Breast epithelium (tissue), 3 donors: ENCODE measurements around the gene SLC25A1.

Source experiments
- POLR2A ChIP-seq: fragments of 450-650 bp; IDR thresholded peaks from one replicate; pipeline ENCODE4 v1.6.1; 2016; ENCODE audit warnings: antibody characterized with exemption, mild to moderate bottlenecking, moderate library complexity
- TF ChIP-seq, protein P1 (sequence below), 3 donors: fragments of 450-650 bp; IDR thresholded peaks; one replicate each; pipeline ENCODE4 v1.5.1; 2016 to 2017; ENCODE audit warnings: antibody characterized with exemption in 3 of 3, mild to moderate bottlenecking in 3 of 3, moderate library complexity in 3 of 3

DNA sequence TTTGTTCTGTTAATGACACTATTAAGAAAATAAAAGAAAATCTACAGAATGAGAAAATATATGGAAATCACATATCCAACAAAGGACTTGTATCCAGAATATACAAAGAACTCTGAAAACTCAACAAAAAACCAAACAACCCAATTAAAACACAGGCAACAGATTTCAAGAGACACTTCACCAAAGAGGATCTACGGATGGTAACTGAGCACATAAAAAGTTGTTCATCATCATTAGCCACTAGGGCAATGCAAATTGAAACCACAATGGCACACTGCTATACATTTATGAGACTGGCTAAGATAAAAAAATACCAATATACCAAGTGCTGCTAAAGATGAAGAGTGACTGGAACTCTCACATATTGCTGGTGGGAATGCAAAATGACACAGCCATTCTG, 34.5 kb upstream of the SLC25A1 start:
- no peak for TF ChIP-seq POLR2A
- TF ChIP-seq, protein P1, sequence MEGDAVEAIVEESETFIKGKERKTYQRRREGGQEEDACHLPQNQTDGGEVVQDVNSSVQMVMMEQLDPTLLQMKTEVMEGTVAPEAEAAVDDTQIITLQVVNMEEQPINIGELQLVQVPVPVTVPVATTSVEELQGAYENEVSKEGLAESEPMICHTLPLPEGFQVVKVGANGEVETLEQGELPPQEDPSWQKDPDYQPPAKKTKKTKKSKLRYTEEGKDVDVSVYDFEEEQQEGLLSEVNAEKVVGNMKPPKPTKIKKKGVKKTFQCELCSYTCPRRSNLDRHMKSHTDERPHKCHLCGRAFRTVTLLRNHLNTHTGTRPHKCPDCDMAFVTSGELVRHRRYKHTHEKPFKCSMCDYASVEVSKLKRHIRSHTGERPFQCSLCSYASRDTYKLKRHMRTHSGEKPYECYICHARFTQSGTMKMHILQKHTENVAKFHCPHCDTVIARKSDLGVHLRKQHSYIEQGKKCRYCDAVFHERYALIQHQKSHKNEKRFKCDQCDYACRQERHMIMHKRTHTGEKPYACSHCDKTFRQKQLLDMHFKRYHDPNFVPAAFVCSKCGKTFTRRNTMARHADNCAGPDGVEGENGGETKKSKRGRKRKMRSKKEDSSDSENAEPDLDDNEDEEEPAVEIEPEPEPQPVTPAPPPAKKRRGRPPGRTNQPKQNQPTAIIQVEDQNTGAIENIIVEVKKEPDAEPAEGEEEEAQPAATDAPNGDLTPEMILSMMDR (IDR thresholded peaks at IDR 0.05) = no peak
